SHP77 treated with DMSO at 0.1 percent for 48 hours (cell line): Measurements from ENCODE around the gene RAE1.
A peak's percentile ranks its signal among the peaks of the same experiment; 100 is the strongest.
"Not testable (repeated sequence)": the region's sequence is repeated elsewhere in the genome, so short reads cannot be mapped to it uniquely, and the experiment has no call there.

Experiments used
- DNase-seq: peaks from one replicate; lab custom pipeline; 2025; lab: John Stamatoyannopoulos, UW

Gene RAE1

GRCh38 chr20:57326667-57327455 is 24.2 kb upstream of the RAE1 start:
- no peak for DNase-seq

- no peak for DNase-seq
These were observed 23.2 kb upstream of the RAE1 start for GRCh38 chr20:57327820-57328219.

GRCh38 chr20:57329608-57330221 is 21.3 kb upstream of the RAE1 start, which contains the start of gene SPO11:
Gene SPO11 (plus strand): TSS chr20:57329803. CDS start chr20:57329868, 65 bp downstream.
- DNase-seq = no peak

- DNase-seq = no peak
These were observed 20.1 kb upstream of the RAE1 start for GRCh38 chr20:57330998-57331397.

GRCh38 chr20:57332105-57333089 is 18.7 kb upstream of the RAE1 start:
- no peak for DNase-seq

GRCh38 chr20:57335392-57335791 is 15.7 kb upstream of the RAE1 start:
- no peak for DNase-seq

GRCh38 chr20:57341663-57342062 is 9.4 kb upstream of the RAE1 start:
- DNase-seq = no peak

- no peak for DNase-seq
These were observed 8.2 kb upstream of the RAE1 start for GRCh38 chr20:57342829-57343228.

- DNase-seq = peak; percentile 33
These were observed 4.6 kb upstream of the RAE1 start for GRCh38 chr20:57346477-57346876.

- DNase-seq = no peak
These were observed 3.7 kb upstream of the RAE1 start for GRCh38 chr20:57347393-57347792.

- DNase-seq = not testable (repeated sequence)
These were observed 2.7 kb upstream of the RAE1 start for GRCh38 chr20:57348200-57348921.

GRCh38 chr20:57348922-57349574 is 2.0 kb upstream of the RAE1 start:
- DNase-seq = not testable (repeated sequence)

- DNase-seq = no peak
These were observed 859 bp upstream of the RAE1 start for GRCh38 chr20:57350081-57350710.

GRCh38 chr20:57350726-57351041 is 371 bp upstream of the RAE1 start:
- not testable (repeated sequence) for DNase-seq

GRCh38 chr20:57352305-57352704 is 1.2 kb downstream of the RAE1 start:
- no peak for DNase-seq

GRCh38 chr20:57353351-57353750 is 2.3 kb downstream of the RAE1 start:
- no peak for DNase-seq

GRCh38 chr20:57361517-57361916 is 10.5 kb downstream of the RAE1 start:
- no peak for DNase-seq

GRCh38 chr20:57364451-57364850 is 13.4 kb downstream of the RAE1 start:
- no peak for DNase-seq

GRCh38 chr20:57369596-57369995 is 18.5 kb downstream of the RAE1 start:
- no peak for DNase-seq

GRCh38 chr20:57370316-57370715 is 19.3 kb downstream of the RAE1 start:
- DNase-seq = no peak

GRCh38 chr20:57371363-57371762 is 20.3 kb downstream of the RAE1 start:
- no peak for DNase-seq
